GM23338 (cell line): ENCODE results near the gene GLYATL3.

ENCODE experiments used
- CREB1 ChIP-seq: fragments of 250-450 bp; sonication (Bioruptor Pico); IDR thresholded peaks from 2 replicates; pipeline ENCODE4 v1.5.0; 2020; ENCODE audit warnings: low read depth, mild to moderate bottlenecking, moderate library complexity
- CTCF ChIP-seq, 2 experiments: fragments of 200-600 bp in 1 of 2; sonication (generic) in 1 of 2; conservative IDR thresholded peaks; 2 replicates each; pipeline versions ENCODE4 v1.5.1 to v1.6.1; 2016 to 2017; ENCODE audit warnings: antibody characterized with exemption in 2 of 2, low read depth in 2 of 2, mild to moderate bottlenecking in 2 of 2, moderate library complexity in 1 of 2
- EZH2 ChIP-seq: fragments of 200-600 bp; sonication (generic); IDR thresholded peaks from one replicate; pipeline ENCODE4 v1.8.0; 2017; ENCODE audit warnings: antibody characterized with exemption, mild to moderate bottlenecking, low read depth; ENCODE audit not compliant: unreplicated experiment
- POLR2AphosphoS5 ChIP-seq: IDR thresholded peaks from 2 replicates; pipeline ENCODE4 v1.6.1; 2016; ENCODE audit warnings: antibody characterized with exemption, low read depth
- REST ChIP-seq: IDR thresholded peaks from one replicate; pipeline ENCODE4 v1.6.1; 2018; ENCODE audit warnings: antibody characterized with exemption; ENCODE audit not compliant: unreplicated experiment

- TF ChIP-seq CTCF (conservative IDR thresholded peaks at IDR 0.05; ENCODE audit: low read depth in 2 of 2) (no peak), CREB1 (CRISPR knock-in tag) (no peak), EZH2 (no peak), REST (no peak), POLR2AphosphoS5 (no peak)
These were observed at the start of gene GLYATL3 for GRCh38 chr6:49499623-49500022.
